ENCODE data around the gene PGGHG. TPM values are rescaled to one million over a fixed set of nuclear protein-coding genes. Genes with fewer than 3 reads are reported as not detected.
"Not testable (repeated sequence)": the region's sequence is repeated elsewhere in the genome, so short reads cannot be mapped to it uniquely, and the experiment has no call there.

Gene PGGHG
- total and polyA plus RNA-seq, 12 donors: 0.55 to 77.2 (median 7.1) TPM

DNA sequence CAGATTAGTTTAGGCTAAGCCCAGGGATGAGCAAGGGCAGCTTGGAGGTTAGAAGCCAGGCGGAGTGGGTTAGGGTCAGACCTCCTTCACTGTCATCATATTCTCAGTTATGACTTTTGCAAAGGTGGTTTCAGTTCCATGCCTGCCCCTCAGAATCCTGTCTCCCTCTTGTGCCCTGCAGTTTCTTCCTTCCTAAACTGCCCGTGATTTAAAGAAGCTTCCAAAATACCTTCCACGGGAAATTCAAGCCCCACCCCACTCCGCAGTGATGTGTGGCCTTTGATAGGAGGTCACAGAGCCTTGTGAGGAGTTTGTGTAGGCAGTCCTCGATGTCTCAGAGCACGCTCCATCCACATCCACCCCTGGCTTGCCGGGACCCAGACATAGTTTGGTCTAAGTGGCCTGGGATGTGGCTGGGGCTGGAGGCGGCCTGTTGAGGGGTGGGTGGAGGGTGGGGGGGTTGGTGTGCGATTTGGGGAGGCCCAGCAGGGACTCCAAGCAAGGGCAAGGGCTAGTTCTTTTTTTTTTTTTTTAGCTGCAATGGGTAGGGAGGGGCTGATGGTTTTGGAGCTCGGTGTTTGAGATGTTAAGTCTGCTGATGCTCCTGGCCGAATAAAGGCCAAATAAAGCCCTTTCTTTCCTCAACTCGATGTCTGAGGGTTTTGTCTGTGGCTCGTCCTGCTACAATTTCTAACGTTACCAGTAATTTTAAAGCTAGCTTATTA is 23.3 kb downstream of the PGGHG start:
- DNase-seq: no peak
- peak in 1 of 2 donors; percentile 16 for TF ChIP-seq POLR2A (IDR thresholded peaks at IDR 0.05)
- TF ChIP-seq, protein P1, sequence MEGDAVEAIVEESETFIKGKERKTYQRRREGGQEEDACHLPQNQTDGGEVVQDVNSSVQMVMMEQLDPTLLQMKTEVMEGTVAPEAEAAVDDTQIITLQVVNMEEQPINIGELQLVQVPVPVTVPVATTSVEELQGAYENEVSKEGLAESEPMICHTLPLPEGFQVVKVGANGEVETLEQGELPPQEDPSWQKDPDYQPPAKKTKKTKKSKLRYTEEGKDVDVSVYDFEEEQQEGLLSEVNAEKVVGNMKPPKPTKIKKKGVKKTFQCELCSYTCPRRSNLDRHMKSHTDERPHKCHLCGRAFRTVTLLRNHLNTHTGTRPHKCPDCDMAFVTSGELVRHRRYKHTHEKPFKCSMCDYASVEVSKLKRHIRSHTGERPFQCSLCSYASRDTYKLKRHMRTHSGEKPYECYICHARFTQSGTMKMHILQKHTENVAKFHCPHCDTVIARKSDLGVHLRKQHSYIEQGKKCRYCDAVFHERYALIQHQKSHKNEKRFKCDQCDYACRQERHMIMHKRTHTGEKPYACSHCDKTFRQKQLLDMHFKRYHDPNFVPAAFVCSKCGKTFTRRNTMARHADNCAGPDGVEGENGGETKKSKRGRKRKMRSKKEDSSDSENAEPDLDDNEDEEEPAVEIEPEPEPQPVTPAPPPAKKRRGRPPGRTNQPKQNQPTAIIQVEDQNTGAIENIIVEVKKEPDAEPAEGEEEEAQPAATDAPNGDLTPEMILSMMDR (IDR thresholded peaks at IDR 0.05): no peak
- H3K27ac ChIP-seq: peak overlapping the region in 3 of 5 donors; percentile 64 to 89 (median 74)
- no peaks in the 10 kb centered on the region for H3K36me3 ChIP-seq (replicated peaks in 1 of 2)
- 51 to 63% (median 61%) methylated on average over 14 of the region's 14 CpGs for WGBS, 4 donors
- intact Hi-C loops (cut with DNase I): no loop called here
- H3K9me3 ChIP-seq (replicated peaks in 1 of 3): no peaks in the 10 kb centered on the region
- H3K27me3 ChIP-seq: peaks cover 16% of the 10 kb centered on the region
- H3K4me1 ChIP-seq (replicated peaks in 1 of 2): peaks cover 6 to 37% of the 10 kb centered on the region in 2 donors
- H3K4me3 ChIP-seq: peak overlapping the region in 1 of 4 donors; percentile 44

- WGBS, 4 donors: 64 to 85% (median 72%) methylated on average over 5 to 8 of the region's 8 CpGs
- DNase-seq: no peak
- TF ChIP-seq POLR2A (IDR thresholded peaks at IDR 0.05): no peak
- TF ChIP-seq, protein P1 (IDR thresholded peaks at IDR 0.05): no peak
- Histone ChIP-seq H3K9me3 (replicated peaks in 1 of 3) (no peaks in the 10 kb centered on the region), H3K36me3 (replicated peaks in 1 of 2) (no peaks in the 10 kb centered on the region), H3K4me3 (peak overlapping the region in 1 of 4 donors; percentile 45), H3K27ac (peak overlapping the region in 3 of 5 donors; percentile 64 to 89 (median 74)), H3K4me1 (replicated peaks in 1 of 2) (peaks cover 6 to 35% of the 10 kb centered on the region in 2 donors), H3K27me3 (peaks cover 16% of the 10 kb centered on the region)
- intact Hi-C loops (cut with DNase I): no loop called here
Measured at GRCh38 chr11:313304-313786, 24.4 kb downstream of the PGGHG start.

DNA sequence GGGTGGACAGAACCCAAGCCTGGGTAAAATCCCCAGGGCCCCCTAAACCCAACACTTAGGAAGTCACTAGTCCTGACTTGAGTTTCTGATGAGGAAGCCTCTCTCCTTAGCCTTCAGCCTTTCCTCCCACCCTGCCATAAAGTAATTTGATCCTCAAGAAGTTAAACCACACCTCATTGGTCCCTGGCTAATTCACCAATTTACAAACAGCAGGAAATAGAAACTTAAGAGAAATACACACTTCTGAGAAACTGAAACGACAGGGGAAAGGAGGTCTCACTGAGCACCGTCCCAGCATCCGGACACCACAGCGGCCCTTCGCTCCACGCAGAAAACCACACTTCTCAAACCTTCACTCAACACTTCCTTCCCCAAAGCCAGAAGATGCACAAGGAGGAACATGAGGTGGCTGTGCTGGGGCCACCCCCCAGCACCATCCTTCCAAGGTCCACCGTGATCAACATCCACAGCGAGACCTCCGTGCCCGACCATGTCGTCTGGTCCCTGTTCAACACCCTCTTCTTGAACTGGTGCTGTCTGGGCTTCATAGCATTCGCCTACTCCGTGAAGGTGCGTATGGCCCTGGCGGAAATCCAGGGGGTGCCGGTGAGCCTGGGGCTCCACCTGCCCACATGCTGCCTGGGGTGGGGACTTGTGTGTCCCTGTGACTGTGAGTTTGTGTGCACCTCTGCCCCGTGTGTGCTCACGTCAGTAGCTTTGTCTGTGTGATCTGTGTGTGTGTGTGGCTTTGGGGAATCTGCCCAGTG is 25.0 kb downstream of the PGGHG start, which contains the start of gene IFITM1:
Gene IFITM1, plus strand, starts transcription at position 254 of the 767 bp plus-strand sequence. Its CDS starts 131 bp downstream, at position 385.
- 41 to 56% (median 53%) methylated on average over 15 to 18 of the region's 18 CpGs for WGBS, 4 donors

GRCh38 chr11:314554-314875 is 25.6 kb downstream of the PGGHG start:
- H3K36me3 ChIP-seq (replicated peaks in 1 of 2); DNase-seq; intact Hi-C loops (cut with DNase I); H3K9me3 ChIP-seq (replicated peaks in 1 of 3): not testable (repeated sequence)
- H3K27me3 ChIP-seq: peaks cover 16% of the 10 kb centered on the region
- H3K4me1 ChIP-seq (replicated peaks in 1 of 2): peaks cover 6 to 31% of the 10 kb centered on the region in 2 donors
- peak overlapping the region in 3 of 5 donors; percentile 52 to 89 (median 74) for H3K27ac ChIP-seq
- WGBS, 4 donors: 45 to 53% (median 47%) methylated on average over 2 to 6 of the region's 6 CpGs
- peak overlapping the region in 1 of 4 donors; percentile 45 for H3K4me3 ChIP-seq

More for the DNA sequence above, 25.0 kb downstream of the PGGHG start, which contains the start of gene IFITM1:
- peak within 1 kb of the TSS in 1 of 4 donors; percentile 45 for H3K4me3 ChIP-seq
- peak within 1 kb of the TSS in 3 of 5 donors; percentile 64 to 89 (median 74) for H3K27ac ChIP-seq
- TF ChIP-seq POLR2A (IDR thresholded peaks at IDR 0.05): peak; percentile 35 to 52
- TF ChIP-seq, protein P1 (IDR thresholded peaks at IDR 0.05): no peak
- no peaks in the 10 kb centered on the region for H3K9me3 ChIP-seq (replicated peaks in 1 of 3)
- DNase-seq: peak in 1 of 7 donors; percentile 67
- no peaks in the 10 kb centered on the region for H3K36me3 ChIP-seq (replicated peaks in 1 of 2)
- intact Hi-C loops (cut with DNase I): no loop called here
- H3K27me3 ChIP-seq: peaks cover 16% of the 10 kb centered on the region
- peaks cover 6 to 35% of the 10 kb centered on the region in 2 donors for H3K4me1 ChIP-seq (replicated peaks in 1 of 2)
